GM19240 (cell line): ENCODE data around the gene TCERG1L.

ENCODE experiments used
- DNase-seq: peaks from one replicate; pipeline ENCODE4 v3.0.0; 2011; ENCODE audit warnings: low spot score; ENCODE audit not compliant: insufficient read length

TCERG1L gene

DNA sequence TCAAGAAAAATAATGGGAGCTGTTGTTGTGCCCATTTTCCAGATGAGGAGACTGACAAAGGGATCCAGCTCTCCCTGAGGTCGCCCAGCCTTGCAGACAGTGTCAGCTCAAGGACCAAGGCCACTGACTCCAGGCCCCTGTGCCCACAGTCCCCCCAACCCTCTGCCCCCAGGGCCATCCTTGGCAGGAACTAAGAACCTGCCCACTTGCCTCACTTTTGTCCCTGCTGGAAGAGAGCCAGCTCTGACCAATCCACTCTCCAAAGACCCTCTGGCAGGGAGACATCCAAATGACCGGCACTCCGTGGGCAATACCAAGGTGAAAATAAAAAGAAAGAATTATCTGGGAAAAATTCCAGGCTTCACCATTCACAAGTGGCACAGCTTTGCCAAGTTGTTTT lies 101.3 kb downstream of the TCERG1L start:
- no peak for DNase-seq

DNA sequence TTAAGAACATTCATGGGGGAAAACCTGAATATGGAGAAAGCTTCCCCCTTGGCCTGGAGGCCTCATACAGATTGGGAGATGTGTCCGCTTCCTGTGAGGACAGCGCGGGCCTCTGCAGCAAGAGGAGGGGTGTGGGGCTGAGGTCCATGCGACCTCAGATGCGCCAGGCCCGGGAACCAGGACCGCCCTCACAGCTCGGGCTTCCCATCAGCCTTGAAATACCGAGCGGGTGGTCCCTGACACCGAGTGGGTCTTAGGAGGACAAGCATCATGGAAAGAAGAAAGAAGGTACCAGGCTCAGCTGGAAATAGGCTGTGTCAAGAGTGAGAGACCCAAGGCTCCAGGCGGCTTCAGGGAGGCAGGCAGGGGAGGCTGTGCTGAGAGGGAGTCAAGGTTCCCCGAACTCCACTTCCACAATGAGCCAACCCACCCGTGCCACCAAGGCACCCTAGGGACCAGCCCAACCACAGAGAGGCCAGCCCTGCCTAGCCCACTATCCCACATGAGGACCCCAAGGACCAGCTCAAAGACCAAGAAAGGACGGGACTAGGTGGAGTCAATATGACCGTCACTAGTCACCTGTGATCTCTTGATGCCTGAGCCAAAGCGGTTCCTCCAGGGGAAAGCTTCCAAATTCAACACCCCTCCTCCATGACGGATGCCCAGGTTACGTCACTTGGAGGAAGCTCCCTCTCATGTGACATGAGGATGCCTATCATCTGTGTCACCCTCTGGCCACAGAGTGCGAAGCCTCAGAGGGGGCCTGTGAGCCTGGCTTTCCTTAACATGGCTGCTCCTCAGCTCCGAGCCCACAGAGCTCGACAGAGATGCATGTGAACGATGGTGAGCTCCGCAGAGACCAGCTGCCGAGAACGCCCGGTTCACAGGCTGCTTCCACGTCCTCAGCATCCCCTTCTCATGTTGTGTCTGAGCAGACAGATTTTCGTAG lies 103.7 kb downstream of the TCERG1L start:
- no peak for DNase-seq

DNA sequence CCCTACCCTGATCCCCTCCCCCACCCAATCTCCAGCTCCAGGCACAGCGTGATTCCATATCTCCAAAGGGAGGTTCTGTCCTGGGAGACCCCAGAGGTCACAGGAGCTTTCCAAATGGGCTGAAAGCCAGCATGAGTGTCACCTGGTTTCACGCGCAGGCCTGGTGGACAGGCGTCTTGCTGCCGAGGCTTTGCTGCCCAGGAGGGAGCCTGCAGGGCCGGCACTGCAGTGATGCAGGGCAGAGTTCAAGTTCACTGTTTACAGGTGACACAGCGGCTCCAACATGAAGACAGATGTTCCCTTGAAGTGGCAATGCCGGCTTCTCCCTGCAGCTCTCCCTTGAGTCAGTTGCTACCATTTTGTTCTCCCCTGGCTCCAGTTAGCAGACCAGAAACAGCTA lies 104.3 kb downstream of the TCERG1L start:
- DNase-seq, result no peak

DNA sequence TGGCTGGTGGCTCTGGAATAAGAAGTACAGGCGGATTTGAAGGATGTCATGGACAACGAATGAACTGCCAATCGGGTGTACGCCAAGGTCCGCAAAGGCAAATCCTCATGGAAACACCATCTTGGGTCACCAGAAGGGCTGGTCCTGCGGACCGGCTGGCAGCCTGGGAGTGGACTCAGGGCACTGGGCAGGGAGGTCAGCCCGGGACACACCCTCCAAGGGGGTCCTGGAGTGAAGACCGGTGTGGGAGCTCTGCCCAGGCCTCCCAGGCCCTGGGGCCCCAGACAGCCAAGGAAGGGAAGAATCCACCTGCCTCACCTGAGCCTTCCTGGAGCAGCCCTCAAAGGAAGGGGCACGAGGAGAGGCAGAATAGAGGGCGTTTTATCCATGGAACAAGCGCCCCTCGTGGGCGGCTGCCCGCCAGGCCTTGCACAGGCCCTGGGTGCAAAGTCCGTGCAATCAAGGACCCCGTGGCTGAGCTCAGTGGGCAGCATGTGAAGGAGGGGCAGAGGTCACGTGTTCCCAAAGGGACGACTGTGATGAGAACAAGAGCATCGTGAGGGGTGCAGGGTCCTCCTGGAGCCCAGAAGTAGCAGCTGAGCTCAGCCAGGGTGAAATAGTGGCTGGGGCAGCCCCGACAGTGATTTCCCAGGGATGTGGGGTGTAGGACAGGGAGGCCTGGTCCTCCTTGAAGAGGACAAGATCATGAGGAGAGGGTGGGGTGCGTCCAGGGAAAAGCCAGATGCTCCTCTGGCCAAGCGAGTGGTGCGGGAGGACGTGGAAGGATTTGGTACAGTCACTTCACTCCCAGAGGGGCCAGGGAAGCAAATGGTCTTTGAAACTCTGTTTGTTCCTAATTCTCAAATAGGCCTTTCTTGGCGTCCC lies 105.2 kb downstream of the TCERG1L start:
- DNase-seq, result no peak

DNA sequence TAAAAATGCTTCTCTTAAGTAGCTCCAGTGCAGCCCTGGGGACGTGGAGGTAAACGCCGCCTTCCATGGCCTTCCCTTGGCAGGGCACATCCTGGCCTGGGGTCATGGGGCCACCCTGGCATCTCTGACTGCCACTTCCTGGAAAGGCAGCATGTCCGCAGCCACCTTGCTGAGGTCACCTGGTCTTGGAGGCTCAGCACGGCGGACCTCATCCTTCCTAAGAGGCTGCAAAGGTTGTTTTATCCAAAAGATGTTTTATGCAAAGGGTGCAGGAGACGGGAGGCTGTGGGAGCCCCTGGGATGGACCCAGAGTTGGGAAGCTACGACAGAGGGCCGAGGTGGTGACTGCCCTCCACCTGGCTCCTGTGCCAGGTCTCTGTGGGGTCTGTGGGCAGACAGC lies 106.0 kb downstream of the TCERG1L start:
- no peak for DNase-seq

DNA sequence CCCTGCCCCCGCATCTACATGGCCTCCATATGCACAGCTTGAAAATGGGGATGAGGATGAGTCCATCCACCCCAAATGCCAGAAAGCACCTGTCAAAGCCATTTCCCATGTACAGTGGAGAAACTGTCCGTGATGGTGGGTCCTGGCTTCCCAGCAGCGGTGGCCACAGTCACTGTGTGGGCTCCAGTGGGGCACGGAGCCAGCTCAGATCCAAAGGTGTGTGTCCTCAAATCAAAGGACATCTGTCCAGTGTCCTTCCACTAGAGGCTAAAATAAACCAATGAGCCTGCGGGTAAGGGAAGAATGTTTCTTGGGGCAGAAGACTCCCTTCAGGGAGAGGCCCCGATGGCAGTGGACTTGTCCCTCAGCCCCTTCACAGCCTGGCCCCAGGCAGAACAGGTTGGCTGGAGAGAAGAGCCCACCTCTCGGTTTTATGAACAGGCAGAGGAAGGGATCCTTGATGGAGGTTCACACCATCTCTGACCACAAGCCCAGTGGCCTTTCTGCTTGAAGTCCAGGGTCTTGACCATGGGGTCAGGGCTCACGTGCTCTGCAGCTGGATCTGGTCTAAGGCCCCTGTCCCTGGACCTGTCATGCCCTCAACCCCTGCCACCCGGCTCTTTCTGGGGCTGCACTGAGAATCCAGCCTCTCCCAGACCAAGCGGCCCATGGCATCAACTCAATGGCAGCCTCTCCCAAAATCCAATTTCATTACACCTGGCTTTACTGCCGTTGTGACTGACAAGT lies 106.9 kb downstream of the TCERG1L start:
- DNase-seq, result no peak

DNA sequence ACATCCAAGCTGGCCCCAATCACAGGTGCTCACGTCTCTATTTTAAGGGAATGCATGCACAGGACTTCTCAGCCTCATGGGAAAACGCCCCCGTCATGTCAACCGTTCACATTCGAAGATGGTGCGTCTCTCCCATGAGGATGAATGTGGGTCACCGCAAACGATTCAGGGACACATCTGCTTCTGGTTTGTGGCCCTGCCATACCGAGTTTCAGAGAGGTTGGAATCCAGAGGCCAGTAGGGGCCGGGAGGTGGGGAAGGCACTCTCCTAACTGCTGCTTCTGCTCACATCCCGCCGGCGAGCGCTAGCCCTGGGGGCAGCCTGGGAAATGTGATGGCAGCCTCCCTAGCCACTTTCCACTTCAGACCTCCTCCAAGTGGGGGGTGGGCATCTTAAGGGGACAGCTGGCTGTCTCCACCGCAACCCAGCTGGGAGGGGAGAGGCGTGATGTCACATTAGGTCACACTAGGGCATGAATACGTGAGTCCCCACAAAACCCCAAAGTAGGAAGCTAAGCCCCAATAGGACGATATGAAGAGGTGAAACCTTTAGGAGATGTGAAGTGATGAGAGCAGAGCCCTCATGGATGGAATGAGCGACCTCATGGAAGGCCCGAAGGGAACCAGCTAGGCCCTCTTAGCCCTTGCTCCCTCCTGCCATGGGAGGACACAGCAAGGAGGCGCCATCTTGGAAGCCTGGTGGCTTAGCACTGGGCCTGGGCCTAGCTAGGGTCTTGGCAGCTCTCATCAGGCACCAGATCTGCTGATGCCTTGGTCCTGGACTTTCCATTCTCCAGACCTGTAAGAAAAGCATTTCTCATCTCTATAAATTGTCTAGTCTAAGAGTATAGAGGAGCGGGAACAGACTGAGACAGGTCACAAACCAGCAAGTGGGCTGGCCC lies 107.8 kb downstream of the TCERG1L start:
- DNase-seq, result no peak

DNA sequence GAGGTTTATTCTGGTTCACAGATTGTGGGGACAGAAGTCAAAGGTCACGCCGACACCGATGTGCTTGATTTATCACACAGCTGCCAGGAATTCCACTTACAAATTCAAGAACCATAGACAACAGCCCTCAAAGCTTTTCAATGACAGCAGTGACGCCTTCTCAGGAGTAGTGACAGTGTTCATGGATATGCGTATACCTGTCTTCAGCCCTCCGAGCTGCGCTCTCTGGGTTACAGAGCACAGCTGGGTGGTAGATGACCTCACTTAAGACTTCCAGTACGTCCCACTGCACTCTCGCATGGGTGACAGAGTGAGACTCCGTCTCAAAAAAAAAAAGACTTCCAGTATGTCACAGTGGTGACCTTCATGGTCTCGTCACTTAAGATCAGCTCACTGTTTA lies 108.5 kb downstream of the TCERG1L start:
- DNase-seq, result no peak

DNA sequence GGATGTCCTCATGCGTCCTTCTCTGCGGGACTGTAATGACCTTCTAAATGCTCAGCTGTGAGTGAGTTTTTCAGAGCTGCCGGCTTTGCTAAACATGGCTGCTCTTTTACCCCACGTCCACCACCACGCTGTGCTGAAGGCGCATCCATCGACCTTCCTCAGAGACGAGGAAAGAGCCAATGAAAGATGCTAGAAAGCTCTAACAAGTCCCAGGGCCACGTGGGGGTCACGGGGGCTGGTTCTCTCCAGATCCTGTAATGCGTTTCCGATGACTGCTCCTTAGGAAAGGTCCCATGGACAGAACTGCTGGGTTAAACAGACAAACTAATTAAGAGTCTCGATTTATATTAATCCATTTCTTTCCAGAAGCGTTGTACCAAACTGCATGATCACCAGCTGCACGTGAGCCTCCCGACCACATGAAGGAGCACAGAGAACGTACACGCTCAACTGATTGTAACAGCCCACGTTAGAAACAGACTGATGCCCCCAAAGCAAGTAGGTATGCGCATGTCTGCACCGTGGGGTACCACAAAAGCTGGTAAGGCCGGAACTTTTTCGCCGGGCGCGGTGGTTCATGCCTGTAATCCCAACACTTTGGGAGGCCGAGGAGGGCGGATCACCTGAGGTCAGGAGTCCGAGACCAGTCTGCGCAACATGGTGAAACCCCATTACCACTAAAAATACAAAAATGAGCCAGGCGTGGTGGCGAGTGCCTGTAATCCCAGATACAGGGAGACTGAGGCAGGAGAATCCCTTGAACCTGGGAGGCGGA lies 109.6 kb downstream of the TCERG1L start:
- no peak for DNase-seq

DNA sequence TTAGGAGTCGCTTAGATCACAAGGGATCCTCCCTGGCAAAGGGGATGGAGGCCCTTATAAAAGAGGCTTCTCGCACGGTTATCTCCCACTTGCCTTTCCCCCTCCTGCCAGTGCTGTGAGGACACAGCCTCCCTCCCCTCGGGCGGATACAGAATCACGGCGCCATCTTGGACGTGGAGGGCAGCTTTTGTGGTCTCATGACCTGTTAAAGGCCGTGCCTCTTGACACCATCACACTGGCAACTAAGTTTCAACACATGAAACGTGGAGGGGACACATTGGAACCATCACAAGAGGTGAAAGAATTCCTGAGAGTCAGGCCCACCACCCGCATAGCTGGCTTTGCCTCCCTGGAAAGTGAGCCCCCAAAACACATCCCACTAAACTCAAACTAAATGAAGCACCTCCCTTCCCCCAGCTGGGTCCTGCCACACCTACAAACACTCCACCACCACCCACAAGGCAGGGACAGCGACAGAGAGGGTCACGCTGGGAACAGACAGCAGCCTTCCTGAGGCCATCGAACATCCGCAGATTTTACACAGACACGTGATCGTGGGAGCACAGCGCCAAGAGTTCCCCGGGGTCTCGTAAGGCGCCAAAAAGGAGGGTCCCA lies 110.6 kb downstream of the TCERG1L start:
- no peak for DNase-seq

DNA sequence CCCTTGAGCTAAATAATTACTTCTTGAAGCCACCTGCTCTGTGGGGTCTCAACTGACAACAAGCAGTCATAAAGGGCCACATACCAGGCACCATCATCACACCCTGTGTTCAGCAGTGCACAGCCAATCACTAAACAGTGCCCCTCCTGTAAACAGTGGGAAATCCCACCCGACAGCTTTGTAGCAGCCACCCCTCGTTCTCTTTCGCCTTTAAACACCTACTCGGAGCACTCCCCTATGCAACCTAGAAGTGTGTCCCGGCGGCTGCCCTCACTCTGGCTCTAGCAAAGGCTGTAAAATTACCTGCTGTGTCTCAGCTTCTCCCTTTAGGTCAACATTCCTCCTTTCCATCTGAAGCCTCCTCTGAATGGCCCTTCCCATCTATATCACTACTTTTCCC lies 111.9 kb downstream of the TCERG1L start:
- DNase-seq, result no peak

DNA sequence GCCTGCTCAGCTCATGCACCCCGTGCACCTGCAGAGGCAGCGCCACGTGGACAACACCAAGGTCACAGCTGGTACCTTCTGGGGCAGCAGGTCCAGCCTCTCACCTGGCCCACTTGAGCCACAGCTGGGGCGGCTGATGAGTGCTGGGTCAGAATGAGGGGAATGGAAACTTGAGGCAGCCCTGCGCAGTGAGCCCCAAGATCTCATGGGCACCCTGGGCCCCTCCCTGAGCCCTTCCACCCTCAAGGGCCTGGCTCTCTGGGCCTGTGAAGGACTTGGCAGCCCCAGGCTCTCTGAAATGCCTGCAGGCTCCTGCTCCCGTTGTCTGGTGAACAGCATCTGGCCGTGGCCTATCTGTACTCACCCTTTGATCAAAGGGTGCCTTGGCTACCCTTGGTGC lies 112.7 kb downstream of the TCERG1L start:
- DNase-seq, result no peak

DNA sequence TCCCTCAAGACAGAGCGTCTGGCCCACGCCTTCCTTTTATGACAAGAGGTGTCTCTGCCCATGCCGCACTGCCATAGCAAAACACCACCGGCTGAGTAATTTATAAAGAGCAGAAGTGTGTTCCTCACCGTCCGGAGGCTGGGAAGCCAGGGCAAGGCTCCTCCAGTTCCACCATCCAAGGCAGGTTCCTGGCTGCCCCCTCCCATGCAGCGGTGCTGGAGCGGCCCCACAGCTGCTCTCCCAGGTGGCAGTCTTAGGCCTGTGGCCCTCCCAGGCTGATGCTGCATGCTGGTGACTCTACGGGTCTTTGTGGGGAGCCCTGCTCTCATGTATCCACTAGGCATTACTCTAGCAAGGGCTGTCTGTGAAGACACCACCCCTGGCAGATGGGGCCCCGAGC lies 113.1 kb downstream of the TCERG1L start:
- DNase-seq, result no peak

DNA sequence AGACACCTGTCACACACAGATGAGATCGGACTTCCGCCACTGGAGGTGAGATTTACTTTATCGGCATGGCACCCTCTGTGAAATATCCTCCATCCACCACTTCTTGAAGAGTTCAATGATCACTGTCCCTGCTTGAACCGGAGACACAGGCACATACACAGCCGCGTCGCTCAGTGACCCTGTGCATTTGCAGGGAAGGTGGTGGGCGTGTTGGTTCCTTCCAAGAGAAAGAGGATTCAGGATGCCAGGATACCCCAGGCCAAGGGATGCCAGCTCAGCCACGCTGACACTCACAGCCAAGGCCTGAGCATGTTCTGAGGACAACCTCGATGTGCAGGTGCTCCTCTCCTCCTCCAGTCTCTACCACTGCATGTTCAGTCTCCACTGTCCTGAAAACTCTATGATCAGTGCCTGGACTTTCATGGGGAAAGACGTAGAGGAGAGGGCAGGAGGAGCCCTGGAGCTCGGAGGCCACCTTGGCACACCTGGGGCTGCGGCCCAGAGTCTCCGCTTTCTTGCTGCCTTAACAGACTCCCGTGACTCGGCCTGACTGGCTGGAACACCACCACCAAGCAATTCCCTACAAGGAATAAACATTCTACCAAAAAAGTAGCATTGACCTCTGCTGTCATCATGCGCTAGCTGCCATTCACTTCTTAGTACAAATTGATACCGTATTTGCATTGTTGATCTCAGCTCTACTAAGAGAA lies 115.2 kb downstream of the TCERG1L start:
- DNase-seq, result no peak

DNA sequence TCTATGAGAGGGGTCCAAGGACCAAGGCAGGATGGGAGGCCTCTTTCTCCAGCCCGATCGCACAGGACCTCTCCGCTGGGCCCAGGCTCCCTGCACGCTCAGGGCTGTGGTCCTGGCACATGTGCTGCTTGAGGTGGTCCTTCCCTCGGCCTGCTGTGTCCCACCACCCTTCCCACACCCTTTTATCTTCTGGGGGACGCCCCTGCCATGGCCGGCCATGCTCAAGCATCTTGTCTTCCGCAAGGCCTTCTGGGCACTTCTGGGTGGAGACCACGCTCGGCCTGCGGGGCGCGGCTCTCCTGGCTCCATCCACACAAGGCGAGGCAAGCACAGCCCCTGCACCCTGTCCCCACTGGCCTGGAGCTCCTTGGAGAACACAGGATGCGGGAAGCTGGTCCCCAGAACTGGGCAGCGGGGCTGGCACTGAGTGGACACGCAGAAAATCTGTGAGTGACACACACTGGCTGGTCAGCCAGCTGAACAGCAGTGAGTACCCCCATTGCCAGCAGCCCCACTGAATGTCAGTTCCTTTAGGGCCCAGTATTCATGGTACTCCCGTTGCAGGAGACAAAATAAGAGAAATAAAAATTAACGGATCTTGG lies 115.9 kb downstream of the TCERG1L start:
- DNase-seq, result no peak

DNA sequence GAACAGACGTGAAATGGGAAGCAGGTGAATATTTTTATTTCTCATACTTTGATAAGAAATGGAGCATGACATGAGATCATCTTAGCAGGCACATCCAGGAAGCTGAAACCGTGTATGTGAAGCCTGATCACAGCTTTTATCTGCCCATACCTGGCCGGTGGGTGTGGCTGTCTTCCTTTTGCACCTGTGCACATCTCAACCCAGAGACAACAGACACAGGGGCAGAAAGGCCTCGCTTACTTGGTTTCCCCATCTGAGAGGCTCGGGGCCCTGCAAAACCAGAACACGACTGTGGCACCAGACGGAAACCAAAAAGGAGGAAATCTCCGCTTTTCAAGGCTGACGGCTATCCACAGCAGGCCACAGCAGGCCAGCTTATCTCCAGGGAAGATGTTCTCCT lies 116.4 kb downstream of the TCERG1L start:
- no peak for DNase-seq

DNA sequence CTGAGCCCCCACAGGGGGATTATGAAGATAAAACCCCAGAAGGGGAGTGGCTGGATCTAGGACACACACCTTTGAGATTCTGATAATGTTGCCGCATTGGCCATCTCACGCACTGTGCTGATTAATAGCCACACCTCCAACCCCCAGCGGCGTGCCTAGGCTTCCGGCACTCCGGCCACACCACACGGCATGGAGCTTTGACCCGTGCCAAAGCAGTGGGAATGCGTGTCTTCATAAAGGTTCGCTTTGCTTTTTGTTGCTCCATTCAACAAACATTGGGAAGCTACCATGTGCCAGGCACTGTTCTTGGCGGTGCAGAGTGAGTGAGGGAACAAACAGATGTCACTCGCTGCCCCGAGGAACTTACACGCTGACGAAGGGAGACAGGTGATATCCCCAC lies 117.6 kb downstream of the TCERG1L start:
- DNase-seq, result no peak

DNA sequence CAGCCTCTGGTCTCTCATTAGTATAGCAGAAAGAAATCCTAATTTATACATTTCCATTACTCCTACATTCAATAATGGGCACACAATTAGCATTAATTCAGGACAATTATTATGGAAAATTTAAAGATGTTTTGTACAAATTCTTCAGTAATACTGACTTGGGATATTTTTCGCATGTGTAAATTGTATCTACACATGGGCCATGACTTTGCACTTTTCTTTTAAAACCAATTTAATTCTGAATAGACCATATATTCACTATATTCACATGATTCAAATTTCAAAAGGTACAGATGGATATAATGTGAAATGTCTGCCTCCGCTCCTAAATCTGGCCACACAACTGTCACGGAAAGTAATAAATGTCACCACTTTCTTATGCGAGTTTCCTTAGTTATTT lies 123.0 kb downstream of the TCERG1L start:
- no peak for DNase-seq
